Osteoblast (primary cell): ENCODE results near the gene FERMT2. TPM values are rescaled to one million over a fixed set of nuclear protein-coding genes. Genes with fewer than 3 reads are reported as not detected.

Experiments
- DNase-seq: peaks from one replicate; pipeline ENCODE4 v3.0.0; 2011; ENCODE audit warnings: low spot score, mixed read lengths; ENCODE audit not compliant: insufficient read length; ENCODE audit errors: missing footprints
- H2AFZ ChIP-seq: 2 replicates; pipeline ENCODE4 v1.6.0; 2011; ENCODE audit warnings: mild to moderate bottlenecking, low read length
- H3K27ac ChIP-seq: 2 replicates; pipeline ENCODE4 v1.5.1; 2011; ENCODE audit warnings: mild to moderate bottlenecking, low read depth, low read length, moderate library complexity
- H3K27me3 ChIP-seq: 2 replicates; pipeline ENCODE4 v1.6.0; 2012; ENCODE audit warnings: mild to moderate bottlenecking, control low read depth, inconsistent platforms, low read length, moderate library complexity; ENCODE audit not compliant: insufficient read depth
- H3K36me3 ChIP-seq: 2 replicates; pipeline ENCODE4 v1.5.1; 2011; ENCODE audit warnings: mild to moderate bottlenecking, low read length, control low read depth, moderate library complexity; ENCODE audit not compliant: insufficient read depth
- H3K4me1 ChIP-seq: 2 replicates; pipeline ENCODE4 v1.5.1; 2011; ENCODE audit warnings: mild to moderate bottlenecking, low read length, control low read depth, moderate library complexity; ENCODE audit not compliant: insufficient read depth
- H3K4me2 ChIP-seq: 2 replicates; pipeline ENCODE4 v1.6.0; 2011; ENCODE audit warnings: mild to moderate bottlenecking, low read length; ENCODE audit not compliant: insufficient read depth
- H3K4me3 ChIP-seq: fragments of 200-600 bp; sonication (generic); 3 replicates; pipeline ENCODE4 v1.5.1; 2012; ENCODE audit warnings: mild to moderate bottlenecking, low read length, inconsistent platforms; ENCODE audit not compliant: insufficient read depth
- H3K79me2 ChIP-seq: 2 replicates; pipeline ENCODE4 v1.6.0; 2012; ENCODE audit warnings: mild to moderate bottlenecking, low read length, control low read depth, inconsistent platforms; ENCODE audit not compliant: insufficient read depth
- H3K9me3 ChIP-seq: 2 replicates; pipeline ENCODE4 v1.5.1; 2011; ENCODE audit warnings: low read depth, low read length, control low read depth
- H4K20me1 ChIP-seq: 2 replicates; pipeline ENCODE4 v1.6.0; 2012; ENCODE audit warnings: mild to moderate bottlenecking, low read length, control low read depth; ENCODE audit not compliant: insufficient read depth
- CTCF ChIP-seq: IDR thresholded peaks from 2 replicates; pipeline ENCODE4 v1.5.1; 2011; ENCODE audit warnings: mild to moderate bottlenecking, low read depth, low read length, moderate library complexity; ENCODE audit errors: extremely low read depth
- total RNA-seq: library from RNA; depleted of rRNA; stranded (reverse); fragments of >200 nt; gene quantifications from 2 replicates; pipeline ENCODE4 v1.2.3, GENCODE V29; 2012

FERMT2 gene
- total RNA-seq, 1 donor, result 280 TPM

GRCh38 chr14:52876806-52877205, 74.0 kb downstream of the FERMT2 start:
- no peak overlapping the region for H3K4me3 ChIP-seq
- no peaks in the 10 kb centered on the region for H3K27me3 ChIP-seq
- no peak overlapping the region for H2AFZ ChIP-seq
- no peaks in the 10 kb centered on the region for H3K9me3 ChIP-seq
- peaks cover 39% of the 10 kb centered on the region for H3K79me2 ChIP-seq
- H4K20me1 ChIP-seq, result no peaks in the 10 kb centered on the region
- peak overlapping the region; percentile 32 for H3K4me2 ChIP-seq
- no peak for DNase-seq
- H3K27ac ChIP-seq, result peak overlapping the region; percentile 81
- peaks cover 70% of the 10 kb centered on the region for H3K4me1 ChIP-seq
- no peak for TF ChIP-seq CTCF
- H3K36me3 ChIP-seq, result peaks cover 77% of the 10 kb centered on the region

GRCh38 chr14:52876311-52876710, 74.5 kb downstream of the FERMT2 start:
- H3K27ac ChIP-seq, result peak overlapping the region; percentile 81
- TF ChIP-seq CTCF, result no peak
- no peak for DNase-seq
- H3K4me2 ChIP-seq, result peak overlapping the region; percentile 32
- no peaks in the 10 kb centered on the region for H3K9me3 ChIP-seq
- H3K36me3 ChIP-seq, result peaks cover 80% of the 10 kb centered on the region
- no peak overlapping the region for H2AFZ ChIP-seq
- H3K4me3 ChIP-seq, result no peak overlapping the region
- H3K79me2 ChIP-seq, result peaks cover 38% of the 10 kb centered on the region
- H3K4me1 ChIP-seq, result peaks cover 66% of the 10 kb centered on the region
- H3K27me3 ChIP-seq, result no peaks in the 10 kb centered on the region
- H4K20me1 ChIP-seq, result no peaks in the 10 kb centered on the region

GRCh38 chr14:52875707-52876106, 75.1 kb downstream of the FERMT2 start:
- H3K27me3 ChIP-seq, result no peaks in the 10 kb centered on the region
- no peak for DNase-seq
- H3K4me3 ChIP-seq, result no peak overlapping the region
- peak overlapping the region; percentile 32 for H3K4me2 ChIP-seq
- peaks cover 61% of the 10 kb centered on the region for H3K4me1 ChIP-seq
- H3K27ac ChIP-seq, result peak overlapping the region; percentile 81
- H3K36me3 ChIP-seq, result peaks cover 80% of the 10 kb centered on the region
- no peaks in the 10 kb centered on the region for H3K9me3 ChIP-seq
- no peak overlapping the region for H2AFZ ChIP-seq
- H4K20me1 ChIP-seq, result no peaks in the 10 kb centered on the region
- TF ChIP-seq CTCF, result no peak
- peaks cover 38% of the 10 kb centered on the region for H3K79me2 ChIP-seq

- no peaks in the 10 kb centered on the region for H4K20me1 ChIP-seq
- no peak overlapping the region for H2AFZ ChIP-seq
- H3K4me1 ChIP-seq, result peaks cover 51% of the 10 kb centered on the region
- no peak overlapping the region for H3K4me3 ChIP-seq
- DNase-seq, result no peak
- H3K4me2 ChIP-seq, result no peak overlapping the region
- H3K27ac ChIP-seq, result peak overlapping the region; percentile 49
- no peaks in the 10 kb centered on the region for H3K9me3 ChIP-seq
- H3K27me3 ChIP-seq, result no peaks in the 10 kb centered on the region
- H3K79me2 ChIP-seq, result peaks cover 33% of the 10 kb centered on the region
- H3K36me3 ChIP-seq, result peaks cover 80% of the 10 kb centered on the region
- no peak for TF ChIP-seq CTCF
These were observed 76.5 kb downstream of the FERMT2 start for GRCh38 chr14:52874389-52874788.
